GM19397 (cell line): ENCODE results near the gene CCL15.
"Not testable (repeated sequence)": the region's sequence is repeated elsewhere in the genome, so short reads cannot be mapped to it uniquely, and the experiment has no call there.

Source experiments
- ATAC-seq: cut with Tn5 transposase; IDR thresholded peaks from one replicate; pipeline ENCODE4 v1.9.1; 2021; ENCODE audit warnings: mild to moderate bottlenecking, moderate library complexity; ENCODE audit not compliant: unreplicated experiment

Gene CCL15

DNA sequence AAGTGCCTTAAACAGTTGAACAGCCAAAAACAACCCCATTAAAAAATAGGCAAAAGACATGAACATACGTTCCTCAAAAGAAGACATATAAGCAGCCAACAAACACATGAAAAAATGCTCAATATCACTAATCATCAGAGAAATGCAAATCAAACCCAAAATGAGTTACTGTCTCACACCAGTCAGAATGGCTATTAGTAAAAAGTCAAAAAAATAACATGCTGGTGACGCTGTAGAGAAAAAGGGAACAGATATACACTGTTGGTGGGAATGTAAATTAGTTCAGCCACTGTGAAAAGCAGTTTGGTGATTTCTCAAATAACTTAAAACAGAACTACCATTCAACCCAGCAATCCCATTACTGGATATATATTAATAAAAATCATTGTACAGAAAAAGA is 6.0 kb downstream of the CCL15 start:
- ATAC-seq, result not testable (repeated sequence)

DNA sequence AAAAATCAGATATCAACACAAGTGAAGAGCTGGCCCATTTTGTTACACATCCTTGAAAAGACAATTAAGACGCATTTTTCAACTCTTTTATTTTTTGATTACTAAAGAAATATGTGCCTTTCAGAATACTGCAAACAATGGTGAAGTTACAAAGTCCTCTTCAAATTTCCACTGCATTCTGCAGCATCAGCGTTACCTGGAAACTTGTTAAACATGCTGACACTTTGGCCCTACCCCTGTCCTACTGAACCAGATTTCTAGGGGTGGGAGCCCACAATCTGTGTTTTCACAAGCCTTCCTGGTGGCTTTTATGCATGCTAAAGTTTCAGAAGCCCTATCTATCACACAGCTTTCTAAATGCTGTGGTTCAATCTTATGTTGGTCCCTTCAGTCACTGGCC is 10.3 kb downstream of the CCL15 start:
- ATAC-seq, result no peak

DNA sequence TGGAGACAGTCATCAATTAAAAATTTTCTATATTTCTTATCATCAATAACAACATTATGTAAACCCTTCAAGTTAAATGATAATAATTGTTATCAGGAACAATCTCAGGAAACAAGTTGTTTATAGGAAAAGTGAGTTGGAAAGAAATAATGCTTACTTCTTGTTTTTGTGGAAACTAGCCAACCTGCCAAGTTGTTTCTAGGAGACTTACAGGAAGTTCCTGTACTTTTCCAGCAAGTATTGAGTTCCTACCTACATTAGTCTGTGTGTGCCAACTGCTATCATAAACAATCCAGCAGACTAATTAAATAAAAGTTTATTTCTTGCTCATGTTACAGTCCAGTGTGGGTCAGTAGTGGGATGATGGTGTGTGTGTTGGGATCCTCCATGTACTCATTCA is 13.2 kb downstream of the CCL15 start:
- ATAC-seq, result no peak

DNA sequence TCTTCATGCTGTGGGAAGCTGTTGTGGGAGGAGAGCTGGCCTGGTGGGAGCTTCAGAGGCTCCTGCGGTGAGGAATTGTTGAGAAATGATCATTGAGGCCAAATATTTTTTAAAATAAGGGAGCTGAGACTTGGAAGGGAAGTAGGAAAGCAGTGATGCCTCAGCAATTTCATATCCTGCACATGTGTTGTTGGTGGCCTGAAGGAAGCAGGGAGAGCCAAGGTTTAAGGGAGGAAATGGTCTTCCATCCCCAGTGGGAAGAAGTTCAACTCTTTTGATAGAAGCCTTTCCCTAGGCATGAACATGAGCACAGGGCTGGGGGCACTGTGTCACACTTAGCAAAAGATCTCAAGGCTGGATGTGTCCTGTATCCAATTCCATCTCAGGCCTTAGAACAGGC is 14.7 kb downstream of the CCL15 start, which contains the start of gene CCL14:
Gene CCL14 (minus strand): TSS at position 87 of the 400 bp plus-strand sequence. CDS start 80 bp downstream, at position 7.
- ATAC-seq, result no peak

DNA sequence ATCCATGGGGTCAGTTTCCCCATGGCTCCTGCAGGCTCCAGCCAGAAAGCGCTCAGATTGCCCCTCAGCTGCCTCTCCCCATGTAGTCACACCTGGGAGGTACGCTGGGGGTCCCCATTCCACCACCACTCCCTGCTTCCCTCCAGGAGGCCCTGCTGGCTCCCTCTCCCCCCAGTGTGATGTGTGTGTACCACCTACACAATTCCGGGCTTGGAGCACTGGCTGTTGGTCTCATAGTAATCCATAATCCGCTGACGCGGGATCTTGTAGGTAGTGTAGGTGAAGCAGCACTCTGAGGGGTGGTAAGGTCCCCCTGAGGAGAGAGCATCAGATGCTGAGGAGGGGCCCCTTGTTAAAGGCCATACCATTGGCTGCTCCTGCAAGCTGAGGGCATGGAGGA is 17.2 kb downstream of the CCL15 start:
- ATAC-seq, result no peak

DNA sequence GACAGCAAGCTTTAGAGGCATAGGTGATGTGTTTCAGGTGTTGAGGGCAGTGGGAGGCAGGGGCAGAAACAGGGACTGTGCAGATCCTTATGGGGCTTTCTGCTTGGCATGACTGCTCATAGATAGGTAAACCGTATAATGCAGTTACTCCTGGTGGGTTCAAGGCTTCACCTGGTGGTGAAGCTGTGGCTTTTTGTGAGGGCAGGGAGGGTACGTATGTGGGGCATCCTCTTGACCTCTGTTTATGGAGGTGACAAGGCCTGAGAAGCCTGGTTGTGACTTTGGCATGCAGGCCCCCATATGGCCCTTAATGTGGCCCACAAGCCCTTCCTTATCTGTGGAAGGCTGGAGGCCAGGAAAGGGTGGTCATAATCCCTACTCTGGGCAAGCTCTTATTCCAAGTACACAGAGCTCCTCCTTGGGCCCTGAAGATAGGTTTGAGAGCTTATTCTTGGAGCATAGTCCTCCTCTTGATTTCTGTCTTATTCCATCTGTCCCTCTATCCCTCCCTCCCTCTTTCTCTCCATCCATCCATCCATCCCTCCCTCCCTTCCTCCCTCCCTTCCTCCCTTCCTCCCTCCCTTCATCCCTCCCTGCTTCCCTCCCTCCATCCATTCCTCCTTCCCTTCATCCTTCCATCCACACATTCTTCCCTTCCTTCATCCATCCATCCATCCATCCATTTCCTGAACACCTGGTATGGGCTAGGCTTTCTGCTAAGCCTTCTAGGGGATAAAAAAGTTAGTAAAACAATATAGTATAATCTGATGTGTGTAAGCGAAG is 18.8 kb downstream of the CCL15 start:
- no peak for ATAC-seq

DNA sequence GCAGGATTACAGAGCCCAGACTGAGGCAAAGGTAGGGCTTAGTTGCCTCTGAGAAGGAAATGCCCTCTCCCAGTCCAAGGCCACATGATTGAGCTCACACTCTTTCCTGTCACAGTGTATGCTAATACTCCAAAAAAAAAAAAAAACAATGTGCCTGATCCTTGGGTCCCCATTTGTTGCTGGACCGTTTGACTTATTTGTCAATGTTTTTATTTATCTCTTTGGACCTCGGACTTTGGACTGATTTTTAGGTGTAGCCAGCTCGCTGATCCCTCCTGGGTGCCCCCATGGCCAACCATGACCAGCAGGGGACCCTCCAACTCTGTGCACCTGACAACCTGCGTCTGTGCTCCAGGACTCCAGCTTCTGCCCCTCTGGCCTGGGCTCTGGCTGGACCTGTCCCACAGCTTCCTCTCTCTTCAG is 19.4 kb downstream of the CCL15 start:
- ATAC-seq, result no peak

DNA sequence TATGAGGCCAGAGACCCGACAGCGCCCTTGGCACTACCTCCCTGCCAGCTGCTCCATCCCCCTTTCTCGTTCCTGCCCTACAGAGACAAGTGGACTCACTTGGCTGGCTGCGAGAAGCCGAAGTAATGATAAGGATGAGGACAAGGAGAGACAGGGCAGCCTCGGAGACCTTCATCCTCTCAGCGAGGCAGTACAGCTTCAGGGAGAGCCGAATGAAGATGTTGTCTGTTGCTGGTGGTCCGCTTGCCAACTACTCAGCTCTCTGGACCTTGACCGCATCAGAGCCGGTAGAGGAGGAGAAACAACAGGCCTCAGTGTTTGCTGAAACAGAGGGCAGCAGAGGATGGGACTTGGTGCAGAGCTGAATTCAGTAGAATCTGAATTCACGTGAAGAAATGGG is 20.1 kb downstream of the CCL15 start, which contains the start of gene CCL16:
Gene CCL16 (minus strand): TSS at position 252 of the 400 bp plus-strand sequence. CDS start 77 bp downstream, at position 175.
- ATAC-seq, result no peak

DNA sequence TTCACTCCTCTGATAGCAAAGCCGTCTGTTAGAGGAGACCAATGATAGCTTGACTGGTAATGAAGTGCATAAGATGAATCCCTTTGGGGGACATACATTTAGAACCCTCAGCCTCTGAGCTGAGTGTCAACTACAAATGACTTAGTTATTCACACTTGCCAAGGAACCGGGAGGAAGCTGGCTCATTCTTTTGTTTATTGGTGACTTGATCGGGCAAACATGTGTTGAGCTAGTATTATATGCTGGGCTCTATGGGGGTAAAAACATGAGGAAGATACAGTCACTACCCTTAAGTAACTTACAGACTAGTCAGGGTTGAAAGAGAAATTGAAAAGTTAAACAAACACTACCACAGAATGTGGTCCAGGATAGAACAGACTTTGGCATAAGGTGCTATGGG is 23.0 kb downstream of the CCL15 start:
- ATAC-seq, result no peak

DNA sequence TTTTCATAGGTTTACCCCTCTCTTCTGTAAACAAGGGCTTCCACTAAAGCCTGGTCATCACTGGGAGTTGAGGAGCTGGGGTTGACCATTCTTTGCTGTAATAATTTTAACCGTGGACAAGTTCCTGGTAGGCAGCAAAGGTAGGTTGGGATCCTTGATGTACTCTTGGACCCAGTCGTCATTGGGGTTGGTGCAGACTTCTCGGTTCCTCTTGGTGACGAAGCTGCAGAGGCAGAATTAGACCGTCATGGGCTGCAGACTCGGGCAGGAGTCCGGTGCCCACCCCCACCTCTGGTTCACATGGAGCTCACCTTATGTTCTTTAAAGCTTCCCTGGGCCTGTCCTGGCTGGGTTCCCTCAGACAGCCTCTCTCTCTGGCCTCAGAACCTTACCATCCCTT is 23.8 kb downstream of the CCL15 start:
- ATAC-seq, result no peak

DNA sequence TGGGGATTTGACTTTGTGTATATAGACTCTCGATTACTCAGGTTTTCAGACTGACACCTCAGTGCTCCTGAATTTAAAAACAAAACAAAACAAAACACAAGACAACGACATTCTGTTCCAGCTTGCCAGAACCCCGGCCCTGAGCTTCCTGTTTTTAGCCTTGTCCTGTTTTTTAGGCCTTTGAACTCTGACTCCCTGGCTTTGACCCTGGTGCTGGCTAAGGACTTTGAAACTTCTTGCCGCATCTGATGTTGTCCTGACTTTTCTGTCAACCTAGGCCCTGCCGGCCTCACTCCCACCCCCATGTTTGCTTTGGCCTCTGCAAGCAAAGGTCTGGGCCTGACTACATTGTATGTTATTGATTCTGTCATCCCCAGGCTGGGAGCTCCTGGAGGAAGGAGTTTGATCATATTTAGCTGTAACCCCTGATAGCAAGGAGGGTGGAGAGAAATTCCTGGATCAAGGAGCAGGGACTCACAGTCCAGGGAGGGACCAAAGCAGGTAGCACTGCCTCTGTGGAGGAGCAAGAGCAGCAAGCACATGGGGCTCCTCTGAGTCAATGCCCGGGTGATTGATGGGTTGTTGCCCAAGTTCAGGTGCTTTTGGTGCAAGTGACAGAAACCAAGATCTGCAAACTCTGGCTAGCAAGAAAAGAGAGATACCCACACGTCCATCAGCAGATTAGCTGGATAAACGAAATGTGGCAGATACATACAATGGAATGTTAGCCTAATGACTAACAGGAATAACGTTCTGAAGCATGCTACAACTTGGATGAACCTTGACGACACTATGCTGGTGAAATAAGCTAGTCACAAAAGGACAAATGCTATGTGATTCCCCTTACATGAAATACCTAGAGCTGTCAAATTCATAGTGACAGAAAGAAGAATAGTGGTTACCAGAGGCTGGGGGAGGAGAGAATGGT is 27.8 kb downstream of the CCL15 start:
- ATAC-seq, result no peak

DNA sequence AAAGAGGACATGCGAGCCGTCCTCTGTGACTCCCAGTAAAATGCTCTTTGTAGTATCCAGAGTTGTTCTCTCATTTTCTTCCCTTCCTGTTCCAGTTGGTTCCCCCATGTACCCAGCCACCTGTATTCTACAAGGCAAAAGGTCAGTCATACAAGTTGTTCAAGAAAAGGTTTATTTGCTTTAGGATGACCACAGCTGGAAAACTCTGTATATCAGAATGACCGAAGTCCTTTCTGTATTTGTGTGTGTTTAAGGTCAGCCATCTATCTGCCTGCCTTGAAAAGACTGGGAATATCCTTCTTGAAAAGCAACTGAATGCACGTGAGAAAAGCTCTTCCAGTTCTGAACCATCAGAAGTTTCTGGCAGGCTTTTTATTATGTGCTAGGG is 28.4 kb downstream of the CCL15 start:
- no peak for ATAC-seq

DNA sequence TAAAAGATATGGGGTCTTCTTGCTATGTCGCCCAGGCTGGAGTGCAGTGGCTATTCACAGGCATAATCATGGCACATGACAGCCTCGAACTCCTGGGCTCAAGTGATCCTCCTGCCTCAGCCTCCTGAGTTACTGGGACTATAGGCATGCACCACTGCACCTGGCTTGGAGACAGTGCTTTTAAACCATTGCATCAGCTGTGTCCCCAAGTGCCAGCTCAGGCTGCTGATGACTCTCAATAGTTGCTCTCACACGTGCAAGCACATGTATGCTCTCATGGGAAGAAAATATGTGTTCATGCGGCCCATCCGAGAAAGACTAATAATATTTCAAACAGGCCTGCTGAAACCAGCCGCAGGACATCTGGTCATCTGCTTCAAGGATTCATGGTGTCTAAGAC is 28.8 kb downstream of the CCL15 start:
- no peak for ATAC-seq

DNA sequence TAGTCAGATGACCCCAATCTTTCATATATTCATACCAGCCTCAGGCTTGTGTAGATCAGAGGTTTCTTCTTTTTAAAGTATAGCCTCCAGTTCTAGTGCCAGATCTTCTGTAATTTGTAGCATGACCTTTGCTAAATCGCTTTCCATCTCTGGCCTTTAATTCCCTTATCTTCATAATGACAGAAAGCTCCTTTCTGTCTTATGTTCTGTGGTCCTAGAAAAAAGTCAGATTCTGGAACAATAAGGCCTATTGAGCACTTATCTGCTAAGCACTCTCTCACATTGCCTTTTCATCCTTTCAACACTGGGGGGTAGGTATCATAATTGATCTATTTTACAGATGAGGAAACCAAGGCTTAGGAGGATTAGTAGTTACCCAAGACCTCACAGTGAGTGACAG is 29.3 kb downstream of the CCL15 start:
- no peak for ATAC-seq

DNA sequence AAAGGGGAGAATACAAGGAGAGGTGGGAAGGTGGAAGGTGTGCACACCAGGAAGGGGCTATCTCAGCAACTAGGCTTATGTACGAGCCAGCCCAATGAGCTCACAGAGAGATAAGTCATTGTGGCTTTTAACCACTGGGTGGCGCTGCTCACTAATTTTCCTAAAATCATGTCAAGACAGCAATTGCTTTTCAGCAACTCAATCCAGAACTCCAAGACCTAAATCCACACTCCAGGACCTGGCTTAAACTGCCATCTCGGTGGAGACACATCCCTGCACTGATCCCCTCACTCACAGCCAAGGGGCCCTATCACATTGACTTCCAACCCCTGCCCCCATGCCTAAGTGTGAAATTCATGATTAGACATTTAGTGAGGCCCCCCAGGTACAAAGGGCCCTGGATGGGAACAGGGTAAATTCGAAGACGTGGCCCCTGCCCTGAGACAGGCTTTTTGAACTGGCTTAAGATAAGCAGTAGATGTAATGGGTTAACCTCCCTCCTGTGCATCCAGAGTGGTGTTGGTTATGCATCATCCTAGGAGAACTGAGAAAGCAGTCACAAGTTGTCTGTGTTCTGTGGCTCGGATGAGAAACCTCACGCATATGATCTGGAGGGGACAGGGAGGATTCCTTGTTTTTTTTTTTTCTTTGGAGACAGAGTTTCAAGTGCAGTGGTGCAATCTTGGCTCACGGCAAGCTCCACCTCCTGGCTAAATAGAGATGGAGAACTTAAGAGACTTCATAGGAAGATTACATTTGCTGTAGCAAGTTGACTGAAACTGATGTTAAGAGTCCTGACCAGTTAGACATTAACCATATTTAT is 31.6 kb downstream of the CCL15 start:
- ATAC-seq, result no peak

DNA sequence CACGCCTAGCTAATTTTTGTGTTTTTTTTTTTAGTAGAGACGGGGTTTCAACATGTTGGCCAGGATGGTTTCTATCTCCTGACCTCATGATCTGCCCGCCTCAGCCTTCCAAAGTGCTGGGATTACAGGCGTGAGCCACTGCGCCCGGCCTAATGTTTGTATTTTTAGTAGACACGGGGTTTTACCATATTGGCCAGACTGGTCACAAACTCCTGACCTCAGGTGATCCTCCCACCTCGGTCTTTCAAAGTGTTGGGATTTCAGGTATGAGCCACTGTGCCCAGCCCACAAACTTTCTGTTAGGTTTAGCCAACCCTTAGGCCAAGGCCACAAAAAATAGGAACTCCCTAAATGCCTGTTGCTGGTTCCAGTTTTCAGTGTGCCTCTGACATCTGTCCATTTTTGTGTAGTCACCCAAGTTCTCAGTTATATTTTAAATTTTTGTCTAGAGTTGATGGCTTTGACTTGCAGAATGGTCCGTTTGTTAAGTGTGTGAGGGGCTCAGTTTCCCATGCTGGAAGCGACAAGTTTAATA is 32.8 kb downstream of the CCL15 start:
- no peak for ATAC-seq

DNA sequence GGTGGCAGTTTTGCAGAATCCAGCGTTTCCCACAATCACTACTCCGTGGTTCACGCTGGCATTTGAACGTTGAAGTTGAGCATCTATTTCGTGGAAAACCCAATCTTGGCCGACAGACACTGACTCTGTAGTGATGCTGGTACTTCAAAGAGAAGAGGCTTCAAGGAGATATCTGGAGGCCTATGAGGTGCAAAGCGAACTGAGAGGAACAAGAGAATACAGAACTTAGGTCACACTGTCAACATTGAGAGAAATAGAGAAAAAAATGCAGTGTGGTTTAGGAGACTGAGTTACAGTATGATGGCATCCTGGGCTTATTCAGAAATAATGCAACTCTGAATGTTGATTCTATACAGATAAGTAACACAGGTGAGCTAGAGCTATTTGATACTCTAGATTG is 36.1 kb downstream of the CCL15 start:
- ATAC-seq, result no peak

DNA sequence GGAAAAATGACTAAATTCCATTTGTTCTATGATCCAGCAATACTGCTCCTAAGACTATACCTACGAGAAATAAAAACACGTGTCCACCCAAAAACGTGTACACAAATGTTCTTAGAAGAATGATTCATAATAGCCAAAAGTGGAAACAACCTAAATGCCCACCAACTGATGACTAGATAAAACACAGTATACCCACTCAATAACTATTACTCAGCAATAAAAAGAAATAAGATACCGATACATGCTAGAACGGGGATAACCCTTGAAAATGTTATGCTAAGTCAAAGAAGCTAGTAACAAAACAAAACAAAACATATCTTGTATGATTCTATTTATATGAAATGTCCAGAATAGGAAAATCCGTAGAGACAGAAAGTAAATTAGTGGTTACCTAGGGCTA is 37.7 kb downstream of the CCL15 start:
- no peak for ATAC-seq

DNA sequence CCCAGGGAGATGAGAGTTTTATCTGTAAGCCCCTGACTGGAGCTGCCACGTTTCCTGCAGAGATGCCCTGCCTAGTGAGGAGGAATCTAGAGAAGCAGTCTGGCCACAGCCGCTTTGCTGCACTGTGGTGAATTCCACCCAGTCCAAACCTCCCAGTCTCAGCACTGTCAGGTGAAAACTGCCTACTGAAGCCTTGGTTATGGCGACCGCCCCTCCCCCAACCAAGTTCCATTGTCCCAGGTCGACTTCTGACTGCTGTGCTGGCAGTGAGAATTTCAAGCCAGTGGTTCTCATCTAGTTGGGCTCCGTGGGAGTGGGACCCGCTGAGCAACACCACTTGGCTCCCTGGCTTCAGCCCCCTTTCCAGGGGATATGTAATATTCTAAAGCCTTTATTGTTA is 47.6 kb downstream of the CCL15 start:
- no peak for ATAC-seq

DNA sequence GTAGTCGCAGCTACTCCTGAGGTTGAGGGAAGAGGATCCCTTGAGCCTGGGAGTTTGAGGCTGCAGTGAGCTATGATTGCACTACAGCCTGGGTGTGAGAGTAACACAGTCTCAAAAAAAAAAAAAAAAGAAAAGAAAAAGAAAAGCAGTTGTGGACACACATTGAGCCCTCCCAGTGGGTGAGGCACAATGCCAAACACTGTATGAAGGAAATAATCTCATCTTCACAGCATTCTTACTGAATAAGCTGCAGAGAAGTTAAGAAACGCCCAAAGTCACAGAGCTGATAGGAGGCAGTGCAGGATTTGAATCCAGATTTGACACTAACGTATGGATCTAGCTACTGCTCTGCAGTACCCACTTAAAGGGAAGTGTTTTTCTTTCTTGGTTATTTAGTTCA is 52.0 kb downstream of the CCL15 start:
- ATAC-seq, result no peak

DNA sequence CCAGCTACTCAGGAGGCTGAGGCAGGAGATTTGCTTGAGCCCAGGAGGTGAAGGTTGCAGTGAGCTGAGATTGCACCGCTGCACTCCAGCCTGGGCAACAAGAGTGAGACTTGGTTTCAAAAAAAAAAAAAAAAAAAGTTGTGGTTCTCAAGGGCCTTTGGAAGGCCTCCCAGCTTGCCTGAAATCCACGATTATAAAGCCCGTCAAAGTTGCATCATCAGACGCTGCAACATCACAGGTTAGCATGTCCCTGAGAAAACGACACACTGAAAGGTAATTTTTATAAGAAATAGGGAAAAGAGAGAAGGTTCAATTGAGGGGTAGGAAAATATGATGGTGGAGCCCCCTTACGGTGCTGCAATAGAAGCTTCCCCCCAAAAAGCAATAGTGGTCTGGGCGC is 53.3 kb downstream of the CCL15 start:
- no peak for ATAC-seq
